ENCODE results near the gene DMD.
A peak's percentile ranks its signal among the peaks of the same experiment; 100 is the strongest.

The DMD gene

GRCh38 chrX:31670245-31670644 lies 1541.1 kb downstream of the DMD start:
- no peak for DNase-seq (ENCODE audit: low spot score)
- in situ Hi-C loops (cut with MboI; ENCODE audit: low sequenced_read_pairs, unreplicated experiment), result loop anchor here (25.0 kb wide), 3 partner anchors 458 to 933 kb away; no protein-coding TSS in a partner anchor
- TF ChIP-seq CTCF (IDR thresholded peaks at IDR 0.05; ENCODE audit: borderline replicate concordance, control extremely low read depth, extremely low read depth, insufficient read depth, missing control alignments), result no peak

GRCh38 chrX:31665454-31665853 lies 1545.9 kb downstream of the DMD start:
- in situ Hi-C loops (cut with MboI; ENCODE audit: low sequenced_read_pairs, unreplicated experiment), result loop anchor here (25.0 kb wide), 3 partner anchors 453 to 928 kb away; no protein-coding TSS in a partner anchor
- no peak for DNase-seq (ENCODE audit: low spot score)
- no peak for TF ChIP-seq CTCF (IDR thresholded peaks at IDR 0.05; ENCODE audit: borderline replicate concordance, control extremely low read depth, extremely low read depth, insufficient read depth, missing control alignments)

DNA sequence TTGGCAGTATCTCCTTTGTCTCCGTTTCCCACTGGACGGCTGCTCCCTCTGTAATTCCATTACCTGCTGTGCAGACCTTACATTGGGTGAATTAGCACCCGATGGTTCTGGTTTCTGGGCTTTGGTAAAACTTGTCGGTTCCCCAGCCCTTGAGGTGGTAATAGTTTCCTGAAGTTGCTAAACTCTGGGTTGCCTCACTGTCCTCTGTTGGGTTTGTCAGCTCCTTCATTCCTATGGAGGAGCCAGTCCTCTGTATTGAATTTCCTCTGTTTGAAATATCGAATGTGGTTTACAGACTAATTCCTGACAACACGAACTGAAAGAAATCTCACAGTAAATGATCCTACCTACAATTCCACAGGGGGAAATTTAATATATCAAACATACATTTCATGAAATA lies 1548.2 kb downstream of the DMD start:
- no peak for DNase-seq (ENCODE audit: low spot score)
- in situ Hi-C loops (cut with MboI; ENCODE audit: low sequenced_read_pairs, unreplicated experiment), result loop anchor here (25.0 kb wide), 3 partner anchors 451 to 926 kb away; no protein-coding TSS in a partner anchor
- TF ChIP-seq CTCF (IDR thresholded peaks at IDR 0.05; ENCODE audit: borderline replicate concordance, control extremely low read depth, extremely low read depth, insufficient read depth, missing control alignments), result no peak

- DNase-seq (ENCODE audit: low spot score), result no peak
- in situ Hi-C loops (cut with MboI; ENCODE audit: low sequenced_read_pairs, unreplicated experiment), result loop anchor here (25.0 kb wide), 3 partner anchors 449 to 924 kb away; no protein-coding TSS in a partner anchor
- no peak for TF ChIP-seq CTCF (IDR thresholded peaks at IDR 0.05; ENCODE audit: borderline replicate concordance, control extremely low read depth, extremely low read depth, insufficient read depth, missing control alignments)
Measured at GRCh38 chrX:31661280-31661810, 1550.0 kb downstream of the DMD start.

GRCh38 chrX:31658360-31658759 lies 1553.0 kb downstream of the DMD start:
- in situ Hi-C loops (cut with MboI; ENCODE audit: low sequenced_read_pairs, unreplicated experiment), result loop anchor here (5.0 to 25.0 kb wide), 4 partner anchors 446 to 921 kb away; no protein-coding TSS in a partner anchor
- peak; percentile 14 for TF ChIP-seq CTCF (IDR thresholded peaks at IDR 0.05; ENCODE audit: borderline replicate concordance, control extremely low read depth, extremely low read depth, insufficient read depth, missing control alignments)
- no peak for DNase-seq (ENCODE audit: low spot score)

- TF ChIP-seq CTCF (IDR thresholded peaks at IDR 0.05; ENCODE audit: borderline replicate concordance, control extremely low read depth, extremely low read depth, insufficient read depth, missing control alignments), result no peak
- in situ Hi-C loops (cut with MboI; ENCODE audit: low sequenced_read_pairs, unreplicated experiment), result loop anchor here (5.0 to 25.0 kb wide), 4 partner anchors 444 to 919 kb away; no protein-coding TSS in a partner anchor
- no peak for DNase-seq (ENCODE audit: low spot score)
Measured at GRCh38 chrX:31656013-31656412, 1555.3 kb downstream of the DMD start.

Data from GM13976 (cell line).